Epithelial cell of esophagus (primary cell): ENCODE data around the gene FXYD7.
A peak's percentile ranks its signal among the peaks of the same experiment; 100 is the strongest.
"Not testable (repeated sequence)": the region's sequence is repeated elsewhere in the genome, so short reads cannot be mapped to it uniquely, and the experiment has no call there.

Experiments used
- DNase-seq: peaks from one replicate; pipeline ENCODE4 v3.0.0; 2010; ENCODE audit warnings: low read depth
- H3K4me3 ChIP-seq: 2 replicates; pipeline ENCODE4 v1.5.1; 2011; ENCODE audit warnings: mild to moderate bottlenecking, low read length, control low read depth
- TF ChIP-seq, protein P1 (sequence below): IDR thresholded peaks from 2 replicates; pipeline ENCODE4 v1.5.1; 2011; ENCODE audit warnings: low read depth, mild to moderate bottlenecking, low read length, control low read depth, inconsistent platforms; ENCODE audit not compliant: insufficient read depth; ENCODE audit errors: missing control alignments

Gene FXYD7

DNA sequence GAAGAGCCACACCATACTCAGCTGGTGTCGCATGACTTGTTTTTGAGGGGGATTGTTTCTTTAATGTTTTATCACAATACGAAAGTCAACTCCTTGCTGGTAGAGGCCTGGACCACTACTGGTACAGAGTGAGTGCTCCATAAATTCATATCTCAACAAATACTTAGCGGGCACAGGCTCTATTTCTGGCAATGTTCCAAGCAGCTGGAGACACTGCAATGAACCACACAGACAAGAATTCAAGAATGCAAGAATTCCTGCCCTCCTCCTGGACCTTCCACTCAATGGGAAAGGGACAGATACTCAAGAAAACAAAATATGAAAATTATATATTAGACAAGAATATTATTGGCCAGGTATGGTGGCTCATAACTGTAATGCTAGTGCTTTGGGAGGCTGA is 6.4 kb downstream of the FXYD7 start:
- TF ChIP-seq, protein P1, sequence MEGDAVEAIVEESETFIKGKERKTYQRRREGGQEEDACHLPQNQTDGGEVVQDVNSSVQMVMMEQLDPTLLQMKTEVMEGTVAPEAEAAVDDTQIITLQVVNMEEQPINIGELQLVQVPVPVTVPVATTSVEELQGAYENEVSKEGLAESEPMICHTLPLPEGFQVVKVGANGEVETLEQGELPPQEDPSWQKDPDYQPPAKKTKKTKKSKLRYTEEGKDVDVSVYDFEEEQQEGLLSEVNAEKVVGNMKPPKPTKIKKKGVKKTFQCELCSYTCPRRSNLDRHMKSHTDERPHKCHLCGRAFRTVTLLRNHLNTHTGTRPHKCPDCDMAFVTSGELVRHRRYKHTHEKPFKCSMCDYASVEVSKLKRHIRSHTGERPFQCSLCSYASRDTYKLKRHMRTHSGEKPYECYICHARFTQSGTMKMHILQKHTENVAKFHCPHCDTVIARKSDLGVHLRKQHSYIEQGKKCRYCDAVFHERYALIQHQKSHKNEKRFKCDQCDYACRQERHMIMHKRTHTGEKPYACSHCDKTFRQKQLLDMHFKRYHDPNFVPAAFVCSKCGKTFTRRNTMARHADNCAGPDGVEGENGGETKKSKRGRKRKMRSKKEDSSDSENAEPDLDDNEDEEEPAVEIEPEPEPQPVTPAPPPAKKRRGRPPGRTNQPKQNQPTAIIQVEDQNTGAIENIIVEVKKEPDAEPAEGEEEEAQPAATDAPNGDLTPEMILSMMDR: no peak
- DNase-seq: no peak
- no peak overlapping the region for H3K4me3 ChIP-seq

DNA sequence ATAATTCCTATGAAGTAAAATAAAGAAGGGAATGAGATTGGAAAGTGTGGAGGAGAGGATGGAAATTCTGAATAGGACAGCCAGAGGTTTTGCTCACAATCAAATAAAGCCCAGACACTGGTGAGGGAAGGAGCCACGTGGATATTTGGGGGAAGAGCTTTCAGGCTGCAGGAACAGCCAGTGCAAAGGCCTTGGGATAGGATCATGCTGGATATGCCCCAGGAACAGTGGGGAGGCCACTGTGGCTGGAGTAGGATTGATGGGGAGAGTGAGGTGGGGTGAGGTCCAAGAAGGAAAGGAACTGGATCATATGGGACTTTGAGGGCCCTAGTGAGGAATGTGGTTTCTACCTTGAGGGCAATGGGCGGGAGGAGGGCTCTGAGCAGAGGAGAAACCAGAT is 7.4 kb downstream of the FXYD7 start:
- DNase-seq: no peak
- TF ChIP-seq, protein P1: no peak
- no peak overlapping the region for H3K4me3 ChIP-seq

DNA sequence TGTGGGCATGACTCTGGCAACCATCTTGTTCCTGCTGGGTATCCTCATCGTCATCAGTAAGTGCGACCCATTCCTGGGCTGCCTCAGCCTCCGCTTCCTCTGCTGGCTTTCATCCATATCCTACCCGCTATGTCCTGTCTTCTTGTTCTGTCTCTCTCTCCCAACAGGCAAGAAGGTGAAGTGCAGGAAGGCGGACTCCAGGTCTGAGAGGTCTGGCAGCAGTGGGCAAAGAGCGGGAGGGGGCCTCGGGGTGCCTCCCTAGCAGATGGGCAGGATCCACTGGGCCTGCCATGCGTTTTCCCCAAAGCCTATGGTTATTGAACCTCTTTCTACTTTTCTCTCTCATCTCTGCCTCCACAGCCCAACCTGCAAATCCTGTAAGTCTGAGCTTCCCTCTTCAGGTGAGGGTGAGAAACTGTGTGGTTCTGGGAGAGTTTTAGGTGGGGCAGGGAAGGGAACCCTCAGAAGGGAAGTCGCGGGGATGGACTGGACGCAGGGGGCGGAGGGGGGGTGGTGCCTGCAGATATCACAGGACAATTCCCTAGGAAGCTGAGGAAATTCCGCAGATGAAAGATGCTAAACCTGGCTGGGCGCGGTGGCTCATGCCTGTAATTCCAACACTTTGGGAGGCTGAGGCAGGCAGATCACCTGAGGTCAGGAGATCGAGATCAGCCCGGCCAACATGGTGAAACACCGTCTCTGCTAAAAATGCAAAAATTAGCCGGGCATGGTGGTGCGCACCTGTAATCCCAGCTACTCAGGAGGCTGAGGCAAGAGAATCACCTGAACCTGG is 8.4 kb downstream of the FXYD7 start:
- TF ChIP-seq, protein P1: no peak
- no peak for DNase-seq
- H3K4me3 ChIP-seq: no peak overlapping the region

DNA sequence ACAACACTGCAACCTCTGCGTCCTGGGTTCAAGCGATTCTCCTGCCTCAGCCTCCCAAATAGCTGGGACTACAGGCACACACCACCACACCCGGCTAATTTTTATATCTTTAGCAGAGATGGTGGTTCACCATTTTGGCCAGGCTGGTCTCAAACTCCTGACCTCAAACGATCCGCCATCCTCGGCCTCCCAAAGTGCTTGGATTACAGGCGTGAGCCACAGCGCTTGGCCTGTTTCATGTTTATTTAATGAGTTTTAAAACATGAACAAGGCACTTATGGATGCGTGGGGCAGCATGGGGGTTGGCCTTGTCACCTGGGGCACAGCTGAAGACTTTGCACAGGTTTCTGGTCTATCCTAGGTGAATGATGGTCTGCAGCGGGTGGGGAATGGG is 10.1 kb downstream of the FXYD7 start:
- not testable (repeated sequence) for H3K4me3 ChIP-seq, DNase-seq

DNA sequence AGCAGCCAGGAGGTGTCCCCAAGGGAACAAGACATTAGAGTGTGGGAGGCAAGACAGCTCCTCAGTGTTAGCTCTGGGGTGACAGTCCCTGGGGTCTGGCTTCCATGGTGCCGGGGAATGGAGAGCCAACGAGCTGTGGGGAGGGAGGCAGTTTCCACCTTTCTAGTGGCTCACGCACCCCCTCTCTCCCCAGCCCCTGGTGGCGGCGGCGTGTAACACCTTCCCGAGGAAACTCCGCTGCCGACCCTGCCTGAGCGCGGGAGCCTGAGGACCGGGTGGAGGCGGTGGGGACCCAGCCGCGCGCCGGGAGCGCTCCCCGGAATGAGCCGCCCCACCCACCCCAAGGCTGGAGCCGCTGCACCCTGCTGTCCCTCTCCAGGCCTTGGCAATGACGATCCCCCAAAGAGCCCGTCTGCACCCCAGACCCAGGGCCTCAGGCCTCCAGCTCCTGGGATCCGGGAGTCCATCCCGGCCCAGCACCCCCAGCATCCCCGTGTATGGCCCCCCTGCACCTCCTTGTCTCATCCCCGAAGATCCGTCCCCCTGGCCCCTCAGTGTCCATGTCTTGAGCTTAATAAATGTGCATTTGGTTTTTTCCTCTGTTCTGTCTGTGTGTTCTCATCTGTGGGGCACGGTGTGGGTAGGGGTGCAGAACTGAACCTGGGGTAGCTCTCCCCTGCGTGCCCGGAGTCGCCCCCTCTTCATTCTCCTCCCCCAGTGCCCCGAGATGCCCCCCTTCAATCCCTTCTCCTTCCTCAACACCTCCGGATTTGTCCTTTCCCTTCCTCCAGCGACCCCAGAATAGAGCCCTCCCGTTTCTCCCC is 10.9 kb downstream of the FXYD7 start:
- TF ChIP-seq, protein P1: peak; percentile 51
- DNase-seq: peak; percentile 49
- H3K4me3 ChIP-seq: peak overlapping the region; percentile 78

DNA sequence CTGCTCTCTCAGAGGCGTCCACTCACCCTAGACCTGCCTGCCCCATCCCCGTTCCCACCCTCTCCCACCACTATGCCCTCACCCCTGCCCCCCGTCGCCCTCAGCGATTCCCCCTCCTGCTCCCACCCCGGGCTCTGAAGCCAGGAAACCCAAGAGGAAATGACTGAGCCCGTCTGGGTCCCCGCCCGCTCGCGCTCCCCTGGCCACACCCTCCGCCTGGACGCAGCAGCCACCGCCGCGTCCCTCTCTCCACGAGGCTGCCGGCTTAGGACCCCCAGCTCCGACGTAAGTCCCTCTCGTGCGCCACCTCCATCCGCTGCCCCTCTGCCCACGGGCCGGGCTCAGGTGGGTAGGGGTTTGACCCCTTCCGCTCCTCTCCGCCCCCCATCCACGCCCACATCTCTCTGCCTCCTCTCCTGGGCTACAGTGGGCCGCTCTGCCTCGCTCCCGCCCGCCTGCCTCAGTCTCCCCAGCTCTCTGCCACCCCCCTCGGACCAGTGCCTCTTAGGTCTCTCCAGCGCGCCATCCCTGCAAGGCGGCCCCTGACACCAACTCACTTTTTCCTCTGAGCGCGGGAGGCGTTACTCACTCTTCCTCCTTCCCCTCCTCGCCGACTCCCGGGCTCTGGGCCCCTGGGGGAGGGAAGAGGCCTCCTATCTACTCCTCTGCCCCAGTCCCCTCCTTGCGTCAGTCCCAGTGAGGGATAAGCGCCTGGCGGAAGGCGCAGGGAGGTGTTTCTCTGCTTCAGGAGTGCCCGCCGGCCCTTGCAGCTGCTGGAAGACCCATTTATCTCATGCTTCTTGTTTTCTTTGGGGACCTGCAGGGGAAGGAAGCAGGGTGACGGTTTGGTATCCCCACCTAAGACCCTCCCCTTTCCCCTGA is 11.7 kb downstream of the FXYD7 start, which contains the start of gene FXYD5:
Gene FXYD5, plus strand, starts transcription at position 211 of the 882 bp plus-strand sequence. CDS start 816 bp downstream, outside the sequence.
- DNase-seq: peak; percentile 80
- TF ChIP-seq, protein P1: peak; percentile 31
- H3K4me3 ChIP-seq: peak within 1 kb of the TSS; percentile 78

DNA sequence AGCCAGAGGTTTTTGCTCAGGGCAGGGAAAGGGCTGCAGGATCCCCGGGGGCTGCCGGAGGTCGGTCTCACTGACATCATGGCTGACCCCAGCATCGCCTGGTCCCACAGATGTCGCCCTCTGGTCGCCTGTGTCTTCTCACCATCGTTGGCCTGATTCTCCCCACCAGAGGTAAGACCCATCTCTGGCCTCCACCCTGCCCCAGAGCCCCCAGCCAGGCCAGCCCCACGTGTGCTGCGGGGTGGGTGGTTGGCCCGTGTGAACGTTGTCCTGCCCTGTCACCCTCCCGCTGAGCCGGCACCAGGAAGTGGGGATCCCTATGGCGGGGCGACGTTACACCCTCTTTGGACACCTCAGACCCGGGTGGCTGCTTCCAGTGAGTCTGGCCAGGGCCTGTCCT is 12.4 kb downstream of the FXYD7 start:
- TF ChIP-seq, protein P1: no peak
- DNase-seq: no peak
- peak overlapping the region; percentile 78 for H3K4me3 ChIP-seq
